ENCODE results near the gene MESD. TPM values are rescaled to one million over a fixed set of nuclear protein-coding genes. Genes with fewer than 3 reads are reported as not detected.

Gene MESD
- polyA plus RNA-seq, 1 of the 3 experiments (the other 2 are of a cell fraction): 15.2 TPM

GRCh38 chr15:80898040-80898439 lies 91.6 kb downstream of the MESD start:
- CTCF ChIA-PET: interaction anchor here (0.9 kb wide), 1 partner anchor 11 kb away, joined by 3 read pairs; no protein-coding TSS in a partner anchor

More at GRCh38 chr15:80898040-80898439, 91.6 kb downstream of the MESD start:
- no peaks in the 10 kb centered on the region for H4K20me1 ChIP-seq (ENCODE audit: insufficient read depth)
- peaks cover 5 to 15% of the 10 kb centered on the region in 2 experiments for H3K36me3 ChIP-seq (replicated peaks in 1 of 2; ENCODE audit: control insufficient read depth in 1 of 2, insufficient read depth in 2 of 2, low read length in 1 of 2)
- no peak for TF ChIP-seq NFIC (IDR thresholded peaks at IDR 0.05; ENCODE audit: borderline replicate concordance)
- no peak for TF ChIP-seq PBX3 (IDR thresholded peaks at IDR 0.05)
- TF ChIP-seq TAF1 (IDR thresholded peaks at IDR 0.05; ENCODE audit: borderline replicate concordance, low read depth, low read length): no peak
- TF ChIP-seq POLR2AphosphoS5 (IDR thresholded peaks at IDR 0.05; ENCODE audit: low read depth, low read length): no peak
- no peak for TF ChIP-seq TEAD4 (IDR thresholded peaks at IDR 0.05; ENCODE audit: borderline replicate concordance, insufficient read depth)
- TF ChIP-seq JUND (IDR thresholded peaks at IDR 0.05): no peak
- no peak for TF ChIP-seq ELF1 (IDR thresholded peaks at IDR 0.05)
- no peak for TF ChIP-seq TCF12 (IDR thresholded peaks at IDR 0.05)
- no peak for TF ChIP-seq NRF1 (IDR thresholded peaks at IDR 0.05; ENCODE audit: low read depth, low read length)
- TF ChIP-seq RAD21 (IDR thresholded peaks at IDR 0.05; ENCODE audit: low read length): no peak
- TF ChIP-seq RCOR1 (IDR thresholded peaks at IDR 0.05; ENCODE audit: low read length): no peak
- no peak for TF ChIP-seq RFX5 (IDR thresholded peaks at IDR 0.05; ENCODE audit: low read length)
- TF ChIP-seq YY1 (IDR thresholded peaks at IDR 0.05; ENCODE audit: low read depth): no peak
- no peak for TF ChIP-seq USF2 (IDR thresholded peaks at IDR 0.05; ENCODE audit: borderline replicate concordance, low read depth, low read length)
- no peak for TF ChIP-seq USF1 (IDR thresholded peaks at IDR 0.05; ENCODE audit: borderline replicate concordance, low read depth)
- TF ChIP-seq REST (IDR thresholded peaks at IDR 0.05; ENCODE audit: low read depth, low read length): no peak
- no peak for TF ChIP-seq MEF2A (IDR thresholded peaks at IDR 0.05; ENCODE audit: borderline replicate concordance, low read depth)
- TF ChIP-seq ZBTB33 (IDR thresholded peaks at IDR 0.05; ENCODE audit: borderline replicate concordance, low read depth): no peak
- TF ChIP-seq SMC3 (IDR thresholded peaks at IDR 0.05; ENCODE audit: low read depth, low read length): no peak
- no peak overlapping the region for H2AFZ ChIP-seq (ENCODE audit: low read depth)
- H3K4me2 ChIP-seq: no peak overlapping the region
- no peaks in the 10 kb centered on the region for H3K9me2 ChIP-seq
- no peaks in the 10 kb centered on the region for H3F3A ChIP-seq (replicated peaks; ENCODE audit: insufficient read depth)
- 73% methylated on average over 2 of the region's 2 CpGs for WGBS (ENCODE audit: low lambda C conversion rate)
- POLR2A ChIA-PET: no interaction called here
- H3K79me2 ChIP-seq (ENCODE audit: insufficient read depth): no peaks in the 10 kb centered on the region
- peaks cover 0 to 2% of the 10 kb centered on the region in 2 experiments; a peak in 1 of 4 replicates for H3K4me1 ChIP-seq (ENCODE audit: control insufficient read depth in 1 of 2, insufficient read depth in 2 of 2, low read depth in 1 of 2, low read length in 1 of 2)
- no peak overlapping the region for H3K9ac ChIP-seq
- no peaks in the 10 kb centered on the region for H3K9me3 ChIP-seq
- DNase-seq: no peak
- no peaks in the 10 kb centered on the region for H3K27me3 ChIP-seq (ENCODE audit: insufficient read depth)
- H3K27ac ChIP-seq (ENCODE audit: low read depth in 2 of 2, low read length in 1 of 2): no peak overlapping the region
- no peak overlapping the region for H3K4me3 ChIP-seq (ENCODE audit: low read depth in 2 of 2, low read length in 1 of 2)
